ENCODE results near the gene NEK1.

Gene NEK1

DNA sequence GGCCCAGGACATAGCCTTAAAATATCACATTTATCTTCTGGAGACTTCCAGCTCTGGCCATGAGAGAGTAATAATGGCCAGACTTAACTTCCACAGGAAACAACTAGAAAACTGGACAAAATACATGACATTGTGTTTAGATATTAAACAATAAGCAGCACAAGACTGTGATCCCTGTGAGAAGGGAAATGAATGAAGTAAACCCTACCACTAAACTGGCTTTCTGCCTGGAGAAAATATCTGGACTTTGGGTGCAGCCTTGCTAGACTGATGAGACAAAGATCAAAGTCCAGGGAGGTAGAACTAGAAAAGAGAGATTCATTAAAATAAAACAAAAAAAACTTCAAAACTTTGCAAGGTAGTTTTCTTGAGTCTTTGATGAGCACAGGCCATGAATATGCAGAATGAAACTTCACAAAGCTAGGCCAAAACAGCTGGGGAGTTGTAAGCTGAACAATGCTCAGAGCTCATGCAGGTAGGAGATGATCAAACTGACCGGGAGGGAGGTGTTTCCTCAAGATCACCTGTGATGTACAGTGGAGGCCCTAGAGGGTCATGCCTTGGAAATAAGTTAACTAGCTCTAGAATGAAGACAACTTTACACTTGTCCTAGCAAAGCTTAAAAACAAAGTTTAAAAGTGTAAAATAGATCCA, 194.6 kb downstream of the NEK1 start:
- Histone ChIP-seq H3K9me3 (ENCODE audit: insufficient read depth, low read length, severe bottlenecking) (no peaks in the 10 kb centered on the region), H3K27me3 (ENCODE audit: insufficient read depth, low read length, poor library complexity) (no peaks in the 10 kb centered on the region), H3K36me3 (ENCODE audit: insufficient read depth, low read length) (no peaks in the 10 kb centered on the region; the same call in 1 of the 2 replicates), H3K4me1 (ENCODE audit: insufficient read depth, low read length) (no peaks in the 10 kb centered on the region), H3K9ac (ENCODE audit: low read depth, low read length) (no peak overlapping the region), H3K4me3 (ENCODE audit: low read depth in 1 of 2, low read length in 2 of 2) (no peak overlapping the region), H3K4me2 (ENCODE audit: insufficient read depth, low read length) (no peak overlapping the region), H4K20me1 (ENCODE audit: insufficient read depth, low read length) (no peaks in the 10 kb centered on the region), H3K79me2 (ENCODE audit: insufficient read depth, low read length) (no peaks in the 10 kb centered on the region), H2AFZ (ENCODE audit: low read depth, low read length) (no peak overlapping the region), H3K27ac (ENCODE audit: low read length) (no peak overlapping the region)
- TF ChIP-seq, protein P1, sequence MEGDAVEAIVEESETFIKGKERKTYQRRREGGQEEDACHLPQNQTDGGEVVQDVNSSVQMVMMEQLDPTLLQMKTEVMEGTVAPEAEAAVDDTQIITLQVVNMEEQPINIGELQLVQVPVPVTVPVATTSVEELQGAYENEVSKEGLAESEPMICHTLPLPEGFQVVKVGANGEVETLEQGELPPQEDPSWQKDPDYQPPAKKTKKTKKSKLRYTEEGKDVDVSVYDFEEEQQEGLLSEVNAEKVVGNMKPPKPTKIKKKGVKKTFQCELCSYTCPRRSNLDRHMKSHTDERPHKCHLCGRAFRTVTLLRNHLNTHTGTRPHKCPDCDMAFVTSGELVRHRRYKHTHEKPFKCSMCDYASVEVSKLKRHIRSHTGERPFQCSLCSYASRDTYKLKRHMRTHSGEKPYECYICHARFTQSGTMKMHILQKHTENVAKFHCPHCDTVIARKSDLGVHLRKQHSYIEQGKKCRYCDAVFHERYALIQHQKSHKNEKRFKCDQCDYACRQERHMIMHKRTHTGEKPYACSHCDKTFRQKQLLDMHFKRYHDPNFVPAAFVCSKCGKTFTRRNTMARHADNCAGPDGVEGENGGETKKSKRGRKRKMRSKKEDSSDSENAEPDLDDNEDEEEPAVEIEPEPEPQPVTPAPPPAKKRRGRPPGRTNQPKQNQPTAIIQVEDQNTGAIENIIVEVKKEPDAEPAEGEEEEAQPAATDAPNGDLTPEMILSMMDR (IDR thresholded peaks at IDR 0.05; ENCODE audit: borderline replicate concordance, extremely low read depth, low read length, poor library complexity, severe bottlenecking) = no peak
- TF ChIP-seq EZH2 (IDR thresholded peaks at IDR 0.05; ENCODE audit: borderline replicate concordance, low read depth, low read length, severe bottlenecking) = no peak
- no peak for ATAC-seq (ENCODE audit: insufficient read depth, low read depth)
- DNase-seq = no peak

DNA sequence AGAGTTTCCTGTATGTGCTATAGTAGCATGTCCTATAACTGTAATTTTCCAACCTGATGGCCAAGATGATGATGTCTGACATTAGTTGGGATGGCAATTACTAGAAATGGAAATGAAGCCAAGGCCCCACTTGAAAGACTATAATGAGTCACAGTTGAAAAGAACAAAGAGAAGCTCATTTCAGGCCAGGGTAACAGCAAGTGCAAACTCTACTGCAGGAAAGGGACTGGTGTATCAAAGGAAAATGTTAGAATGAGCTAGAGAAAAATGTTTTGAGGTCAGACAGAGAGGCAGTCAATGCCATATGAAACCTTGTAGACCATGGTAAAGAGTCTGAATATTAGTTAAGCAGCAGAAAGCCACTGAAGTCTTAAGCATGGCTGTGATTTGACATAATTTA, 195.4 kb downstream of the NEK1 start:
- Histone ChIP-seq H3K9me3 (ENCODE audit: insufficient read depth, low read length, severe bottlenecking) (no peaks in the 10 kb centered on the region), H2AFZ (ENCODE audit: low read depth, low read length) (no peak overlapping the region), H3K9ac (ENCODE audit: low read depth, low read length) (no peak overlapping the region), H3K79me2 (ENCODE audit: insufficient read depth, low read length) (no peaks in the 10 kb centered on the region), H3K36me3 (ENCODE audit: insufficient read depth, low read length) (no peaks in the 10 kb centered on the region; the same call in 1 of the 2 replicates), H3K4me3 (ENCODE audit: low read depth in 1 of 2, low read length in 2 of 2) (no peak overlapping the region), H3K4me1 (ENCODE audit: insufficient read depth, low read length) (peaks cover under 1% of the 10 kb centered on the region; the same call in 1 of the 2 replicates), H3K4me2 (ENCODE audit: insufficient read depth, low read length) (no peak overlapping the region), H3K27me3 (ENCODE audit: insufficient read depth, low read length, poor library complexity) (no peaks in the 10 kb centered on the region), H4K20me1 (ENCODE audit: insufficient read depth, low read length) (no peaks in the 10 kb centered on the region), H3K27ac (ENCODE audit: low read length) (no peak overlapping the region)
- ATAC-seq (ENCODE audit: insufficient read depth, low read depth) (no peak), DNase-seq (no peak)
- TF ChIP-seq EZH2 (IDR thresholded peaks at IDR 0.05; ENCODE audit: borderline replicate concordance, low read depth, low read length, severe bottlenecking) = no peak
- TF ChIP-seq, protein P1 (IDR thresholded peaks at IDR 0.05; ENCODE audit: borderline replicate concordance, extremely low read depth, low read length, poor library complexity, severe bottlenecking) = no peak

DNA sequence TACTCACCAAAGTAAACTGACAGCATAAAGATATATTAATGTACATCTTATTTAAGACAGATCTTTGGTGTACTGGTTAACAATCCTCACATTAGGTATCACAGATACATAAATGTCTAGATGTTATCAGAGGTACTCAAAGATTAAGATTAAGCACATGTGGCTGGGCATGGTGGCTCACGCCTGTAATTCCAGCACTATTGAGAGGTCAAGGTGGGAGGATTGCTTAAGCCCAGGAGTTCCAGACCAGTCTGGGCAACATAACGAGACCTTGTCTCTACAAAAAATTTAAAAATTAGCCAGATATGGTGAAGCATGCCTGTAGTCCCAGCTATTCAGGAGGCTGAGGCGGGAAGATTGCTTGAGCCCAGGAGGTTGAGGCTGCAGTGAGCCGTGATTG, 195.9 kb downstream of the NEK1 start:
- no peak for DNase-seq
- Histone ChIP-seq H3K27ac (ENCODE audit: low read length) (no peak overlapping the region), H3K9ac (ENCODE audit: low read depth, low read length) (no peak overlapping the region), H3K4me1 (ENCODE audit: insufficient read depth, low read length) (peaks cover 6% of the 10 kb centered on the region), H3K4me3 (ENCODE audit: low read depth in 1 of 2, low read length in 2 of 2) (no peak overlapping the region), H4K20me1 (ENCODE audit: insufficient read depth, low read length) (no peaks in the 10 kb centered on the region), H3K4me2 (ENCODE audit: insufficient read depth, low read length) (no peak overlapping the region), H2AFZ (ENCODE audit: low read depth, low read length) (no peak overlapping the region), H3K27me3 (ENCODE audit: insufficient read depth, low read length, poor library complexity) (no peaks in the 10 kb centered on the region), H3K79me2 (ENCODE audit: insufficient read depth, low read length) (no peaks in the 10 kb centered on the region), H3K9me3 (ENCODE audit: insufficient read depth, low read length, severe bottlenecking) (no peaks in the 10 kb centered on the region), H3K36me3 (ENCODE audit: insufficient read depth, low read length) (no peaks in the 10 kb centered on the region; the same call in 1 of the 2 replicates)
- TF ChIP-seq EZH2 (IDR thresholded peaks at IDR 0.05; ENCODE audit: borderline replicate concordance, low read depth, low read length, severe bottlenecking) = no peak
- ATAC-seq (ENCODE audit: insufficient read depth, low read depth) = no peak

DNA sequence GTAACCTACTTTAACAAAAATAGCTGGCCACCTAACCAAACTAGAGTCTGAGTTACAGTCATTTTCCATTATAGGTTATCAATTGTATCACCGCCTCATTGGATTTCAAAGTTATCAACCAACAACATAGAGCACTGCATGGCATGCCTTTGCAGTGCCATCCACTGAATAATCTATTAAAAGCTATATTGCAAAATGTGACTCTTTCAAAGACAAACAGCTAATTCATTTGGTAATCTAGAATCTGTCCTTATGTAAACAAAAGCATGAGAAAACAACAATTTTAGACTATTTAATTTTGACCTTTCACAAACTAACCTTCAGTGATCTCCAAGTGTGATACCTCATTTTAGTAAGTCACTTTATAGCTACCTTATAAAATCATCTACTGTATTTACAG, 197.5 kb downstream of the NEK1 start:
- no peak for TF ChIP-seq EZH2 (IDR thresholded peaks at IDR 0.05; ENCODE audit: borderline replicate concordance, low read depth, low read length, severe bottlenecking)
- TF ChIP-seq, protein P1 (IDR thresholded peaks at IDR 0.05; ENCODE audit: borderline replicate concordance, extremely low read depth, low read length, poor library complexity, severe bottlenecking) = no peak
- Histone ChIP-seq H3K9me3 (ENCODE audit: insufficient read depth, low read length, severe bottlenecking) (no peaks in the 10 kb centered on the region), H3K4me3 (ENCODE audit: low read depth in 1 of 2, low read length in 2 of 2) (no peak overlapping the region), H3K27ac (ENCODE audit: low read length) (no peak overlapping the region), H4K20me1 (ENCODE audit: insufficient read depth, low read length) (no peaks in the 10 kb centered on the region), H3K27me3 (ENCODE audit: insufficient read depth, low read length, poor library complexity) (no peaks in the 10 kb centered on the region), H3K4me2 (ENCODE audit: insufficient read depth, low read length) (no peak overlapping the region), H3K79me2 (ENCODE audit: insufficient read depth, low read length) (no peaks in the 10 kb centered on the region), H3K9ac (ENCODE audit: low read depth, low read length) (no peak overlapping the region), H3K36me3 (ENCODE audit: insufficient read depth, low read length) (no peaks in the 10 kb centered on the region; the same call in 1 of the 2 replicates), H3K4me1 (ENCODE audit: insufficient read depth, low read length) (peaks cover 20% of the 10 kb centered on the region), H2AFZ (ENCODE audit: low read depth, low read length) (no peak overlapping the region)
- DNase-seq (no peak), ATAC-seq (ENCODE audit: insufficient read depth, low read depth) (no peak)
